ENCODE results near the gene USP19. TPM values are rescaled to one million over a fixed set of nuclear protein-coding genes. Genes with fewer than 3 reads are reported as not detected.

The USP19 gene
- polyA plus RNA-seq (2012; ENCODE audit: low read depth, missing spikeins) = 26.9 TPM

- peak; percentile 99 for FAIRE-seq
- peak; percentile 56; the same call in 1 of the 2 replicates for TF ChIP-seq TAF1 (IDR thresholded peaks at IDR 0.05; ENCODE audit: low read depth, low read length)
- TF ChIP-seq POLR2AphosphoS5 (IDR thresholded peaks at IDR 0.05; ENCODE audit: low read depth, low read length) = peak; percentile 87
- TF ChIP-seq PAX5 (IDR thresholded peaks at IDR 0.05; ENCODE audit: insufficient read depth, low read length, severe bottlenecking) = peak; percentile 37
- peak; percentile 86 for TF ChIP-seq POLR2A (IDR thresholded peaks at IDR 0.05; ENCODE audit: low read depth, low read length)
- no peak for TF ChIP-seq SPI1 (IDR thresholded peaks at IDR 0.05; ENCODE audit: low read depth, low read length)
- peak; percentile 100 for DNase-seq (ENCODE audit: insufficient read length, low spot score)
These were observed at the start of gene USP19 for GRCh38 chr3:49120438-49121131. USP19 (minus strand) TSS chr3:49120823; CDS start chr3:49119145, 1,678 bp downstream.

GRCh38 chr3:49166752-49167556 is 46.3 kb upstream of the USP19 start:
- no peak for TF ChIP-seq POU2F2 (IDR thresholded peaks at IDR 0.05; ENCODE audit: low read depth, low read length)
- no peak for TF ChIP-seq SPI1 (IDR thresholded peaks at IDR 0.05; ENCODE audit: low read depth, low read length)
- no peak for TF ChIP-seq PAX5 (IDR thresholded peaks at IDR 0.05; ENCODE audit: insufficient read depth, low read length, severe bottlenecking)
- TF ChIP-seq POLR2AphosphoS5 (IDR thresholded peaks at IDR 0.05; ENCODE audit: low read depth, low read length) = no peak
- TF ChIP-seq TAF1 (IDR thresholded peaks at IDR 0.05; ENCODE audit: low read depth, low read length) = no peak
- no peak for TF ChIP-seq POLR2A (IDR thresholded peaks at IDR 0.05; ENCODE audit: low read depth, low read length)
- DNase-seq (ENCODE audit: insufficient read length, low spot score) = no peak
- peak; percentile 9 for FAIRE-seq

- FAIRE-seq (peak; percentile 95), DNase-seq (ENCODE audit: insufficient read length, low spot score) (peak; percentile 92)
- TF ChIP-seq POU2F2 (IDR thresholded peaks at IDR 0.05; ENCODE audit: low read depth, low read length) (no peak), SPI1 (IDR thresholded peaks at IDR 0.05; ENCODE audit: low read depth, low read length) (peak; percentile 43; the same call in 1 of the 2 replicates), POLR2AphosphoS5 (IDR thresholded peaks at IDR 0.05; ENCODE audit: low read depth, low read length) (peak; percentile 74; the same call in 1 of the 2 replicates), POLR2A (IDR thresholded peaks at IDR 0.05; ENCODE audit: low read depth, low read length) (peak; percentile 74), TAF1 (IDR thresholded peaks at IDR 0.05; ENCODE audit: low read depth, low read length) (peak; percentile 52), PAX5 (IDR thresholded peaks at IDR 0.05; ENCODE audit: insufficient read depth, low read length, severe bottlenecking) (no peak)
These were observed 45.4 kb upstream of the USP19 start, which contains the start of gene CCDC71 for GRCh38 chr3:49165771-49166751. CCDC71 (minus strand) TSS chr3:49166331; CDS start chr3:49164208, 2,123 bp downstream.

GRCh38 chr3:49164983-49165720 is 44.5 kb upstream of the USP19 start:
- FAIRE-seq = peak; percentile 78
- no peak for DNase-seq (ENCODE audit: insufficient read length, low spot score)

GRCh38 chr3:49163609-49164008 is 43.0 kb upstream of the USP19 start:
- TF ChIP-seq TAF1 (IDR thresholded peaks at IDR 0.05; ENCODE audit: low read depth, low read length) (no peak), POLR2A (IDR thresholded peaks at IDR 0.05; ENCODE audit: low read depth, low read length) (no peak)
- no peak for DNase-seq (ENCODE audit: insufficient read length, low spot score)
- FAIRE-seq = no peak

More at GRCh38 chr3:49164983-49165720, 44.5 kb upstream of the USP19 start:
- TF ChIP-seq POU2F2 (IDR thresholded peaks at IDR 0.05; ENCODE audit: low read depth, low read length) (no peak), POLR2A (IDR thresholded peaks at IDR 0.05; ENCODE audit: low read depth, low read length) (peak; percentile 41; the same call in 1 of the 2 replicates)

GRCh38 chr3:49162751-49163419 is 42.3 kb upstream of the USP19 start:
- no peak for DNase-seq (ENCODE audit: insufficient read length, low spot score)
- TF ChIP-seq POU2F2 (IDR thresholded peaks at IDR 0.05; ENCODE audit: low read depth, low read length) = no peak
- no peak for TF ChIP-seq TAF1 (IDR thresholded peaks at IDR 0.05; ENCODE audit: low read depth, low read length)
- TF ChIP-seq POLR2A (IDR thresholded peaks at IDR 0.05; ENCODE audit: low read depth, low read length) = peak; percentile 52
- TF ChIP-seq PAX5 (IDR thresholded peaks at IDR 0.05; ENCODE audit: insufficient read depth, low read length, severe bottlenecking) = no peak
- TF ChIP-seq SPI1 (IDR thresholded peaks at IDR 0.05; ENCODE audit: low read depth, low read length) = no peak
- TF ChIP-seq POLR2AphosphoS5 (IDR thresholded peaks at IDR 0.05; ENCODE audit: low read depth, low read length) = peak; percentile 57; the same call in 1 of the 2 replicates
- no peak for FAIRE-seq

- no peak for FAIRE-seq
- DNase-seq (ENCODE audit: insufficient read length, low spot score) = no peak
- peak; percentile 19; the same call in 1 of the 2 replicates for TF ChIP-seq POU2F2 (IDR thresholded peaks at IDR 0.05; ENCODE audit: low read depth, low read length)
- no peak for TF ChIP-seq POLR2AphosphoS5 (IDR thresholded peaks at IDR 0.05; ENCODE audit: low read depth, low read length)
These were observed 41.3 kb upstream of the USP19 start for GRCh38 chr3:49161808-49162530.

GRCh38 chr3:49161197-49161596 is 40.6 kb upstream of the USP19 start:
- no peak for TF ChIP-seq PAX5 (IDR thresholded peaks at IDR 0.05; ENCODE audit: insufficient read depth, low read length, severe bottlenecking)
- no peak for TF ChIP-seq SPI1 (IDR thresholded peaks at IDR 0.05; ENCODE audit: low read depth, low read length)
- no peak for TF ChIP-seq POLR2A (IDR thresholded peaks at IDR 0.05; ENCODE audit: low read depth, low read length)
- no peak for TF ChIP-seq TAF1 (IDR thresholded peaks at IDR 0.05; ENCODE audit: low read depth, low read length)
- TF ChIP-seq POU2F2 (IDR thresholded peaks at IDR 0.05; ENCODE audit: low read depth, low read length) = no peak
- DNase-seq (ENCODE audit: insufficient read length, low spot score) (no peak), FAIRE-seq (no peak)
